Progenitor cell of endocrine pancreas (in vitro differentiated cells): ENCODE measurements around the gene IPCEF1. TPM values are rescaled to one million over a fixed set of nuclear protein-coding genes. Genes with fewer than 3 reads are reported as not detected.

Experiments
- DNase-seq: peaks from one replicate; pipeline ENCODE4 v3.0.0; 2021; ENCODE audit warnings: low spot score; ENCODE audit not compliant: unreplicated experiment
- H3K27ac Mint-ChIP-seq: 2 replicates; pipeline ENCODE4 v1.8.0; 2021; ENCODE audit warnings: mild to moderate bottlenecking, moderate library complexity, mixed read lengths
- H3K27me3 Mint-ChIP-seq: 2 replicates; pipeline ENCODE4 v1.8.0; 2021; ENCODE audit warnings: mixed read lengths
- H3K36me3 Mint-ChIP-seq: 2 replicates; pipeline ENCODE4 v1.8.0; 2022; ENCODE audit warnings: mixed read lengths; ENCODE audit not compliant: insufficient read depth
- H3K4me1 Mint-ChIP-seq: 2 replicates; pipeline ENCODE4 v1.8.0; 2021; ENCODE audit warnings: low read depth, mixed read lengths
- H3K4me3 Mint-ChIP-seq: 2 replicates; pipeline ENCODE4 v1.8.0; 2021; ENCODE audit warnings: low read depth, mild to moderate bottlenecking, moderate library complexity, mixed read lengths
- H3K9me3 Mint-ChIP-seq: 2 replicates; pipeline ENCODE4 v1.8.0; 2021; ENCODE audit warnings: low read depth, mixed read lengths
- CTCF ChIP-seq: fragments of 200-600 bp; sonication (generic); IDR thresholded peaks from one replicate; pipeline ENCODE4 v1.5.0; 2021; ENCODE audit warnings: antibody characterized with exemption, mild to moderate bottlenecking; ENCODE audit not compliant: unreplicated experiment
- total RNA-seq: library from RNA; stranded (reverse); gene quantifications from 2 replicates; pipeline ENCODE4 v1.2.1, GENCODE V29; 2021

The IPCEF1 gene
- total RNA-seq, 1 donor from 2014 or later = 0.77 TPM

GRCh38 chr6:154390034-154390433, 33.4 kb upstream of the IPCEF1 start:
- no peak overlapping the region for H3K27ac Mint-ChIP-seq
- no peaks in the 10 kb centered on the region for H3K27me3 Mint-ChIP-seq
- H3K9me3 Mint-ChIP-seq = peaks cover 16% of the 10 kb centered on the region
- DNase-seq = no peak
- no peak overlapping the region for H3K4me3 Mint-ChIP-seq
- H3K36me3 Mint-ChIP-seq = peaks cover 13% of the 10 kb centered on the region
- H3K4me1 Mint-ChIP-seq = peaks cover 9% of the 10 kb centered on the region
- TF ChIP-seq CTCF = no peak

- H3K9me3 Mint-ChIP-seq = peaks cover 16% of the 10 kb centered on the region
- H3K27ac Mint-ChIP-seq = no peak overlapping the region
- no peak overlapping the region for H3K4me3 Mint-ChIP-seq
- H3K27me3 Mint-ChIP-seq = no peaks in the 10 kb centered on the region
- peaks cover 13% of the 10 kb centered on the region for H3K36me3 Mint-ChIP-seq
- DNase-seq = no peak
- no peak for TF ChIP-seq CTCF
- peaks cover 5% of the 10 kb centered on the region for H3K4me1 Mint-ChIP-seq
These were observed 32.2 kb upstream of the IPCEF1 start for GRCh38 chr6:154388803-154389202.

- H3K9me3 Mint-ChIP-seq = peaks cover 16% of the 10 kb centered on the region
- H3K27ac Mint-ChIP-seq = no peak overlapping the region
- TF ChIP-seq CTCF = no peak
- no peak for DNase-seq
- H3K36me3 Mint-ChIP-seq = peaks cover 13% of the 10 kb centered on the region
- no peak overlapping the region for H3K4me3 Mint-ChIP-seq
- no peaks in the 10 kb centered on the region for H3K27me3 Mint-ChIP-seq
- H3K4me1 Mint-ChIP-seq = peaks cover 9% of the 10 kb centered on the region
These were observed 30.5 kb upstream of the IPCEF1 start for GRCh38 chr6:154386848-154387717.

GRCh38 chr6:154384191-154384590, 27.6 kb upstream of the IPCEF1 start:
- TF ChIP-seq CTCF = no peak
- Mint-ChIP-seq H3K36me3 (peaks cover 6% of the 10 kb centered on the region), H3K4me3 (no peak overlapping the region)

GRCh38 chr6:154383273-154383672, 26.7 kb upstream of the IPCEF1 start:
- Mint-ChIP-seq H3K27me3 (no peaks in the 10 kb centered on the region), H3K27ac (no peak overlapping the region), H3K4me3 (no peak overlapping the region), H3K36me3 (no peaks in the 10 kb centered on the region), H3K4me1 (peaks cover 15% of the 10 kb centered on the region), H3K9me3 (peaks cover 3% of the 10 kb centered on the region)
- DNase-seq = no peak
- no peak for TF ChIP-seq CTCF

More at GRCh38 chr6:154384191-154384590, 27.6 kb upstream of the IPCEF1 start:
- Mint-ChIP-seq H3K4me1 (peaks cover 11% of the 10 kb centered on the region), H3K27ac (no peak overlapping the region), H3K27me3 (no peaks in the 10 kb centered on the region), H3K9me3 (peaks cover 12% of the 10 kb centered on the region)
- DNase-seq = no peak
